ENCODE measurements around the gene SP100. TPM values are rescaled to one million over a fixed set of nuclear protein-coding genes. Genes with fewer than 3 reads are reported as not detected.

The SP100 gene
- total RNA-seq, 1 donor: 137 TPM

DNA sequence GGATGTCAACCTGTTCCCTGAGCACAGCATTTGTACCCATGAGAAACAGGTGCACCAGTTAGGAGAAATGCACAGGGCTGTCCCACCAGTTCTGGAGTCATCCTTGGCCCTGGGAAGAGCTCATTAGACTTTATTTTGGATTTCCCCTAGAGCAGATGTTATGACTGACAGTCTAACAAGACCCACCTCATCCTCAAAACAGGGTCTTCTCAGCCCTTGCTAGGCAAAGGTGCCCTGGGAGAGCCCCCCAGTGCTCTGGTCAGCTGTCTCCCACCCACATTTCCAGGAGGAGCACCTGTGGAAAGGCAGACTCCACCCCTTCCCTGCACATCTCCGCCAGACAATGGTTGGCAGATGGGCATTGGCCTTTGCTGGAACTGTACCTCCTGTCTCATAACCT, 5.7 kb upstream of the SP100 start:
- Histone ChIP-seq H3K4me2 (ENCODE audit: insufficient read depth, low read length) (no peak overlapping the region), H3K27ac (ENCODE audit: low read depth, low read length) (no peak overlapping the region), H3K9me3 (ENCODE audit: low read depth, low read length) (no peaks in the 10 kb centered on the region), H3K36me3 (ENCODE audit: insufficient read depth, low read length) (peaks cover 8% of the 10 kb centered on the region), H3K4me1 (ENCODE audit: insufficient read depth, low read length) (peaks cover 22% of the 10 kb centered on the region), H3K4me3 (ENCODE audit: insufficient read depth, low read length) (no peak overlapping the region), H3K27me3 (ENCODE audit: insufficient read depth, low read length) (no peaks in the 10 kb centered on the region), H4K20me1 (ENCODE audit: insufficient read depth, low read length) (no peaks in the 10 kb centered on the region), H3K79me2 (ENCODE audit: insufficient read depth, low read length) (no peaks in the 10 kb centered on the region), H2AFZ (ENCODE audit: low read length) (no peak overlapping the region)
- no peak for DNase-seq (ENCODE audit: insufficient read length, low spot score, missing footprints)
- TF ChIP-seq, protein P1, sequence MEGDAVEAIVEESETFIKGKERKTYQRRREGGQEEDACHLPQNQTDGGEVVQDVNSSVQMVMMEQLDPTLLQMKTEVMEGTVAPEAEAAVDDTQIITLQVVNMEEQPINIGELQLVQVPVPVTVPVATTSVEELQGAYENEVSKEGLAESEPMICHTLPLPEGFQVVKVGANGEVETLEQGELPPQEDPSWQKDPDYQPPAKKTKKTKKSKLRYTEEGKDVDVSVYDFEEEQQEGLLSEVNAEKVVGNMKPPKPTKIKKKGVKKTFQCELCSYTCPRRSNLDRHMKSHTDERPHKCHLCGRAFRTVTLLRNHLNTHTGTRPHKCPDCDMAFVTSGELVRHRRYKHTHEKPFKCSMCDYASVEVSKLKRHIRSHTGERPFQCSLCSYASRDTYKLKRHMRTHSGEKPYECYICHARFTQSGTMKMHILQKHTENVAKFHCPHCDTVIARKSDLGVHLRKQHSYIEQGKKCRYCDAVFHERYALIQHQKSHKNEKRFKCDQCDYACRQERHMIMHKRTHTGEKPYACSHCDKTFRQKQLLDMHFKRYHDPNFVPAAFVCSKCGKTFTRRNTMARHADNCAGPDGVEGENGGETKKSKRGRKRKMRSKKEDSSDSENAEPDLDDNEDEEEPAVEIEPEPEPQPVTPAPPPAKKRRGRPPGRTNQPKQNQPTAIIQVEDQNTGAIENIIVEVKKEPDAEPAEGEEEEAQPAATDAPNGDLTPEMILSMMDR (IDR thresholded peaks at IDR 0.05; ENCODE audit: extremely low read depth, low read depth, low read length): no peak

DNA sequence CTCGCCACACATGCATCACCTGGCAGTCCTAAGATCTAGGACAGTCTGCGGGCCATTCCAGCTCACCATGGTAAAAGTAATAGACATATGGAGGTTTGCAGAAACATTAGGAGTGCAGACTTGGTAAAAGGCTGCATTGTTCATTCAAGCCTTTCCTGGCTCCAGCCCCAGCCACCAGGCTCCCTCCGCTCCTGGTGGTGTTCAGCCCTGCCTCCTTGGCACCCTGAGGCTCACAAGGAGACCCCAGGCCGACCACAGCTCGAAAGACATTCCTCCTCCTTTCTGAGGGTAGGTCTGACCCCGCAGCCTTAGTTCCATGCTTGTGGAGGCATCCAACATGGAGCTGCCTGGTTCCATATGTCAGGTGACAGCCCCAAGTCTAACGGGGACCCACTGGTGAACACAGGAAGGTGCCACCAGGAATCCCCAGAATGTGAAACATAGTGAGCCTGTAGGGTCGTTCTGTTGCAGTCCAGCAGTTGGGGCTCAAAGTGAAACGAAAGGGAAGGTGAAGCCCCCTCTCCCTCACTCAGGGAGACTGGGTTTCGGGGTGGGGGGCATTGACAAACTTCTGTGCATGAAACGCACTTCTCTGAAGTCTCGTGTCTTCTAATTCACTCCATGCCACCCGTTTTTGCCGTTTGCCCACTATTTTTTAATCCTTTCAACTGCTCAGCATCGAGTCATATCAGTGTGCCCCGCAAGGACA, 5.0 kb upstream of the SP100 start:
- peaks cover 27% of the 10 kb centered on the region for H3K4me1 ChIP-seq (ENCODE audit: insufficient read depth, low read length)
- H3K4me2 ChIP-seq (ENCODE audit: insufficient read depth, low read length): peak overlapping the region; percentile 90
- no peaks in the 10 kb centered on the region for H3K9me3 ChIP-seq (ENCODE audit: low read depth, low read length)
- H2AFZ ChIP-seq (ENCODE audit: low read length): peak overlapping the region; percentile 87
- TF ChIP-seq, protein P1 (IDR thresholded peaks at IDR 0.05; ENCODE audit: extremely low read depth, low read depth, low read length): no peak
- no peaks in the 10 kb centered on the region for H3K27me3 ChIP-seq (ENCODE audit: insufficient read depth, low read length)
- H4K20me1 ChIP-seq (ENCODE audit: insufficient read depth, low read length): no peaks in the 10 kb centered on the region
- peaks cover 3% of the 10 kb centered on the region for H3K79me2 ChIP-seq (ENCODE audit: insufficient read depth, low read length)
- H3K27ac ChIP-seq (ENCODE audit: low read depth, low read length): peak overlapping the region; percentile 87
- peak overlapping the region; percentile 84 for H3K4me3 ChIP-seq (ENCODE audit: insufficient read depth, low read length)
- peak; percentile 49 for DNase-seq (ENCODE audit: insufficient read length, low spot score, missing footprints)
- H3K36me3 ChIP-seq (ENCODE audit: insufficient read depth, low read length): peaks cover 8% of the 10 kb centered on the region

DNA sequence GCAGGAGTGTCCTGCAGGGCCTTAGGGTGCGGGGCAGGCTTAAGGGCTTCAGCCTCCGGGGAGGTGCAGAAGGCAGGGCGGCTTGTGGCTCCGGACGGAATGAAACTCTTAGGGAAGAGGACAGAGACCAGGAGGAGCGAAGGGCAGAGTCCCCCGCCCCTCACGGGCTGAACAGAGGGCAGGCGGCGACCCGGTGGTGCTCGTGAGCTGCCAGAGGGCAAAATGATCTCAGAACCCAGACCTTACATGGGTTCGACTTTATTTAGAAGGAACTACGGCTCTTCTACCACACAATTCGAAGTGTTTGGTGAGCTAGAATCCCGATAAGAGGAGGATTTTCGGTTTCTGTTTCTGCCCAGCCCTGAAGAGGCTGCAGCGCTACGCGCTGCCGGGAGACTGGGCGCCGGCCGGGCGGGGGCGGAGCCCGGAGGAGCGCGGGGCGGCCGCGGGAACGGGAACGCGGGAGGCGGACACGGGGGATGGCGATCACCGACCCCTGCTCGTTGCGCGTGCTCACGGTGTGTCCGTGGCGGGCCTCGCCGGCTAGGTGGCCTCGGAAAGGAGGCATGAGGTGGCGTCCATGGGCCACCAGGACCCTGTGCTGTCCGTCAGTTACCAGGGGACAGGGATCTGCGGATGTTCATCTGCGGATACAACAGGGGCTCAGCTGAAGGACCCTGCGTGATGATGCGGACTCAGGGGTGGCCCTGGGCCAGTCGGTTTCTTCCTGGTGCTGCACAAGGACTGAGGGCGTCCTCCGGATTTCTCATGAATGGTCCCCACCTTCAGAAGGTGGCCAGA, 4.2 kb upstream of the SP100 start:
- peak; percentile 92 for DNase-seq (ENCODE audit: insufficient read length, low spot score, missing footprints)
- TF ChIP-seq, protein P1 (IDR thresholded peaks at IDR 0.05; ENCODE audit: extremely low read depth, low read depth, low read length): no peak
- peak overlapping the region; percentile 87 for H3K27ac ChIP-seq (ENCODE audit: low read depth, low read length)
- H3K79me2 ChIP-seq (ENCODE audit: insufficient read depth, low read length): peaks cover 11% of the 10 kb centered on the region
- no peaks in the 10 kb centered on the region for H3K9me3 ChIP-seq (ENCODE audit: low read depth, low read length)
- no peaks in the 10 kb centered on the region for H4K20me1 ChIP-seq (ENCODE audit: insufficient read depth, low read length)
- H3K36me3 ChIP-seq (ENCODE audit: insufficient read depth, low read length): peaks cover 3% of the 10 kb centered on the region
- H3K27me3 ChIP-seq (ENCODE audit: insufficient read depth, low read length): no peaks in the 10 kb centered on the region
- H2AFZ ChIP-seq (ENCODE audit: low read length): peak overlapping the region; percentile 87
- peak overlapping the region; percentile 84 for H3K4me3 ChIP-seq (ENCODE audit: insufficient read depth, low read length)
- peaks cover 27% of the 10 kb centered on the region for H3K4me1 ChIP-seq (ENCODE audit: insufficient read depth, low read length)
- peak overlapping the region; percentile 90 for H3K4me2 ChIP-seq (ENCODE audit: insufficient read depth, low read length)

DNA sequence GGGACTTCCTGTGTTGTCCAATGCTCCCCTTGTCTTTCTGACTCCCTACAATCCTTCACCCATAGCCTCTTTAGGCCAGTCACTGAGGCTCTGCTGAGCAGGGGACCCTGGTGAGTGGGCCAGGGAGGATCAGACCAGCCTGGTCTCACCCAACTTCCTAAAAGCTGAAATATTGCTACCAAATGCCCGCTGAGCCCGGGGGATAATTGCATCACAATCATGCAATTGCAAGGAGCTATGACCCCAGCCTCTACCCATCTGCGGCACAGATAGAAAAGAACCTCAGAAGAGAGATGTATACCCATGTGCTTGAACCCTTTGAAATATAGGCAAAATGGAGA, 3.7 kb upstream of the SP100 start:
- Histone ChIP-seq H3K36me3 (ENCODE audit: insufficient read depth, low read length) (no peaks in the 10 kb centered on the region), H3K4me2 (ENCODE audit: insufficient read depth, low read length) (peak overlapping the region; percentile 90), H3K9me3 (ENCODE audit: low read depth, low read length) (no peaks in the 10 kb centered on the region), H3K27ac (ENCODE audit: low read depth, low read length) (peak overlapping the region; percentile 87), H3K27me3 (ENCODE audit: insufficient read depth, low read length) (no peaks in the 10 kb centered on the region), H4K20me1 (ENCODE audit: insufficient read depth, low read length) (no peaks in the 10 kb centered on the region), H3K4me3 (ENCODE audit: insufficient read depth, low read length) (peak overlapping the region; percentile 84), H3K79me2 (ENCODE audit: insufficient read depth, low read length) (peaks cover 16% of the 10 kb centered on the region), H2AFZ (ENCODE audit: low read length) (peak overlapping the region; percentile 87), H3K4me1 (ENCODE audit: insufficient read depth, low read length) (peaks cover 33% of the 10 kb centered on the region)
- no peak for DNase-seq (ENCODE audit: insufficient read length, low spot score, missing footprints)
- TF ChIP-seq, protein P1 (IDR thresholded peaks at IDR 0.05; ENCODE audit: extremely low read depth, low read depth, low read length): no peak

All from osteoblast (primary cell).